Gastrocnemius medialis (tissue), 4 donors: Measurements from ENCODE around the gene DAB2IP.
A peak's percentile ranks its signal among the peaks of the same experiment; 100 is the strongest.

Source experiments
- CTCF ChIP-seq, 5 experiments: fragments of 450-650 bp in 3 of 5; fragments of 200-600 bp in 2 of 5; sonication (generic) in 2 of 5; IDR thresholded peaks in 4 of 5; conservative IDR thresholded peaks in 1 of 5; 1 replicate in 4 of 5; 2 replicates in 1 of 5; pipeline ENCODE4 v1.5.1; 2016 to 2019; ENCODE audit warnings: antibody characterized with exemption in 5 of 5, mild to moderate bottlenecking in 3 of 5, moderate library complexity in 3 of 5
- POLR2A ChIP-seq, 2 donors: fragments of 450-650 bp; IDR thresholded peaks; one replicate each; pipeline ENCODE4 v1.6.1; 2017; ENCODE audit warnings: antibody characterized with exemption in 2 of 2, mild to moderate bottlenecking in 2 of 2, moderate library complexity in 2 of 2

- peak in 2 of 5 experiments; percentile 10 to 12 for TF ChIP-seq CTCF (IDR thresholded peaks at IDR 0.05 in 4 of 5, conservative IDR thresholded peaks at IDR 0.05 in 1 of 5)
- TF ChIP-seq POLR2A (IDR thresholded peaks at IDR 0.05) = no peak
Observed at GRCh38 chr9:121772600-121773285, 121.3 kb downstream of the DAB2IP start.
